Testis (tissue), 2 donors: ENCODE measurements around the gene NDUFC1.

Source experiments
- POLR2A ChIP-seq: fragments of 450-650 bp; IDR thresholded peaks from one replicate; pipeline ENCODE4 v1.6.1; 2017; ENCODE audit warnings: antibody characterized with exemption, mild to moderate bottlenecking, moderate library complexity
- TF ChIP-seq, protein P1 (sequence below), 3 experiments: fragments of 450-650 bp in 2 of 3; fragments of 200-600 bp in 1 of 3; sonication (generic) in 1 of 3; IDR thresholded peaks; one replicate each; pipeline ENCODE4 v1.5.1; 2016 to 2019; ENCODE audit warnings: antibody characterized with exemption in 3 of 3, mild to moderate bottlenecking in 2 of 3, moderate library complexity in 1 of 3

DNA sequence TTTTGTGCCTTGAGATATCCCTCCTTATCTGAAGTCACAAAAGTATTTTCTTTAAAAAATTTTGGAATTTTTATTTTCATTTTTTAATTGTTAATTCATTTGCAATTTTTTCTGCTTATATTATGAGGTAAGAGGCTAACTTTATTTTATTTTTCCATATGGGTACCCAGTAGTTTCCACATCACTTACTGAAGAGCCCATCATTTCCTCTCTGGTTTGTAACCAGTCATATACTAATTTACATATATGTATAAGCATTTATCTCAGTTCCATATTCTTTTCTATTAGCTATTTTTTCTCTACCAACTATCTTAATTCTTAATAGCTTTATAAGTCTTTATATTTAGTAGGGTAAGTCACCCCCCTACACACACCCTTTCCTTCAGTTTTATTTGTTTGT lies 49.2 kb downstream of the NDUFC1 start:
- TF ChIP-seq, protein P1, sequence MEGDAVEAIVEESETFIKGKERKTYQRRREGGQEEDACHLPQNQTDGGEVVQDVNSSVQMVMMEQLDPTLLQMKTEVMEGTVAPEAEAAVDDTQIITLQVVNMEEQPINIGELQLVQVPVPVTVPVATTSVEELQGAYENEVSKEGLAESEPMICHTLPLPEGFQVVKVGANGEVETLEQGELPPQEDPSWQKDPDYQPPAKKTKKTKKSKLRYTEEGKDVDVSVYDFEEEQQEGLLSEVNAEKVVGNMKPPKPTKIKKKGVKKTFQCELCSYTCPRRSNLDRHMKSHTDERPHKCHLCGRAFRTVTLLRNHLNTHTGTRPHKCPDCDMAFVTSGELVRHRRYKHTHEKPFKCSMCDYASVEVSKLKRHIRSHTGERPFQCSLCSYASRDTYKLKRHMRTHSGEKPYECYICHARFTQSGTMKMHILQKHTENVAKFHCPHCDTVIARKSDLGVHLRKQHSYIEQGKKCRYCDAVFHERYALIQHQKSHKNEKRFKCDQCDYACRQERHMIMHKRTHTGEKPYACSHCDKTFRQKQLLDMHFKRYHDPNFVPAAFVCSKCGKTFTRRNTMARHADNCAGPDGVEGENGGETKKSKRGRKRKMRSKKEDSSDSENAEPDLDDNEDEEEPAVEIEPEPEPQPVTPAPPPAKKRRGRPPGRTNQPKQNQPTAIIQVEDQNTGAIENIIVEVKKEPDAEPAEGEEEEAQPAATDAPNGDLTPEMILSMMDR (IDR thresholded peaks at IDR 0.05): no peak
- no peak for TF ChIP-seq POLR2A
